ENCODE measurements around the gene COA5.

COA5 gene

GRCh38 chr2:98565286-98565860 lies 42.9 kb downstream of the COA5 start:
- Histone ChIP-seq H3K4me3 (ENCODE audit: insufficient read depth, low read depth, low read length, poor library complexity, severe bottlenecking) (no peak overlapping the region), H3K27me3 (replicated peaks; ENCODE audit: control insufficient read depth, insufficient read depth, low read length, poor library complexity, severe bottlenecking) (no peaks in the 10 kb centered on the region), H3K36me3 (ENCODE audit: control insufficient read depth, insufficient read depth, low read length) (peaks cover 98% of the 10 kb centered on the region), H3K4me1 (ENCODE audit: control insufficient read depth, insufficient read depth, low read length, poor library complexity, severe bottlenecking) (no peaks in the 10 kb centered on the region), H3K9me3 (ENCODE audit: control insufficient read depth, low read length) (no peaks in the 10 kb centered on the region), H3K27ac (ENCODE audit: insufficient read depth, low read length, poor library complexity, severe bottlenecking) (no peak overlapping the region)
- DNase-seq, result no peak

- H3K27me3 ChIP-seq (replicated peaks; ENCODE audit: control insufficient read depth, insufficient read depth, low read length, poor library complexity, severe bottlenecking), result no peaks in the 10 kb centered on the region
- no peak overlapping the region for H3K4me3 ChIP-seq (ENCODE audit: insufficient read depth, low read depth, low read length, poor library complexity, severe bottlenecking)
- H3K9me3 ChIP-seq (ENCODE audit: control insufficient read depth, low read length), result no peaks in the 10 kb centered on the region
- no peak for DNase-seq
- no peak overlapping the region for H3K27ac ChIP-seq (ENCODE audit: insufficient read depth, low read length, poor library complexity, severe bottlenecking)
- H3K4me1 ChIP-seq (ENCODE audit: control insufficient read depth, insufficient read depth, low read length, poor library complexity, severe bottlenecking), result no peaks in the 10 kb centered on the region
- H3K36me3 ChIP-seq (ENCODE audit: control insufficient read depth, insufficient read depth, low read length), result peaks cover 97% of the 10 kb centered on the region
Observed at GRCh38 chr2:98564541-98565132, 43.7 kb downstream of the COA5 start.

- Histone ChIP-seq H3K27me3 (replicated peaks; ENCODE audit: control insufficient read depth, insufficient read depth, low read length, poor library complexity, severe bottlenecking) (no peaks in the 10 kb centered on the region), H3K4me3 (ENCODE audit: insufficient read depth, low read depth, low read length, poor library complexity, severe bottlenecking) (no peak overlapping the region), H3K36me3 (ENCODE audit: control insufficient read depth, insufficient read depth, low read length) (peaks cover 93% of the 10 kb centered on the region), H3K9me3 (ENCODE audit: control insufficient read depth, low read length) (no peaks in the 10 kb centered on the region), H3K27ac (ENCODE audit: insufficient read depth, low read length, poor library complexity, severe bottlenecking) (no peak overlapping the region), H3K4me1 (ENCODE audit: control insufficient read depth, insufficient read depth, low read length, poor library complexity, severe bottlenecking) (no peaks in the 10 kb centered on the region)
- DNase-seq, result no peak
Observed at GRCh38 chr2:98563394-98563793, 44.9 kb downstream of the COA5 start.

DNA sequence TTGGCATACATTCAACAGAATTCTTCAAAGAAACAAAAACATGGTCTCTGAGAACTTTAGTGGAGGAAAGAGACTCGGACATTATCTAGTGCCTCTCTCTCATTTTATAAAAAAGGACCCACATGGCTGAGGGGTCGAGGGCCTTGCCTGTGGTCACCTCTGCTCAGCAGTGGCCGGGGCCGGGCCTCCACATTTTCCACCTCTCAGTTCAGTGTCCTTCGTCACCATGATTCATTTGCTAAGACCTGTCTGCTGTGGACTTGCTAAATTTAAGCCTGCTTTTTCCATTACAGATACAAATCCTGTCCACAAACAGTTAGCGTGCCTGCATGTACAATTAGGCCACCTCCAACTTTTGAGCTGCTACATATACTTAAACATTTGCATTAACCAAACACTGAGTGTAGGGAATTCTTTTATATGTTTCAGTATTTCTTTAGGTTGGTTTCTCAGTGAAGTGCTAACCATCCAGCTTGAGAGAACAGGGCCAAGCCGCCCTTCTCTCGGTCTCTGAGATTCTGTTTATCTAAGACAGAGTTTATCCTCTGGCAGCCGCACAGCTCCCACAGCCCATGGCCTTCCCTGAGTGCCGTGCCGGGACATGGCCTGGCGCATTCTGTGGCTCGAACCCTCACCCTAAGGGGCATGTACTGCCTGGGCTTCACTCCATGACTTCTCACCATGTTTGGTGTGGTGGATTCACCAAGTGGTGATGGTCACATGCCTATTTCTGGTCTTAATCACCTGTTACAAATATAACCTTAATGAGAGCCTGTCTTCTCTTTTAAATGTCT lies 46.2 kb downstream of the COA5 start:
- no peak overlapping the region for H3K4me3 ChIP-seq (ENCODE audit: insufficient read depth, low read depth, low read length, poor library complexity, severe bottlenecking)
- no peak for DNase-seq
- no peak overlapping the region for H3K27ac ChIP-seq (ENCODE audit: insufficient read depth, low read length, poor library complexity, severe bottlenecking)
- H3K36me3 ChIP-seq (ENCODE audit: control insufficient read depth, insufficient read depth, low read length), result peaks cover 93% of the 10 kb centered on the region
- H3K9me3 ChIP-seq (ENCODE audit: control insufficient read depth, low read length), result no peaks in the 10 kb centered on the region
- H3K27me3 ChIP-seq (replicated peaks; ENCODE audit: control insufficient read depth, insufficient read depth, low read length, poor library complexity, severe bottlenecking), result no peaks in the 10 kb centered on the region
- H3K4me1 ChIP-seq (ENCODE audit: control insufficient read depth, insufficient read depth, low read length, poor library complexity, severe bottlenecking), result no peaks in the 10 kb centered on the region

DNA sequence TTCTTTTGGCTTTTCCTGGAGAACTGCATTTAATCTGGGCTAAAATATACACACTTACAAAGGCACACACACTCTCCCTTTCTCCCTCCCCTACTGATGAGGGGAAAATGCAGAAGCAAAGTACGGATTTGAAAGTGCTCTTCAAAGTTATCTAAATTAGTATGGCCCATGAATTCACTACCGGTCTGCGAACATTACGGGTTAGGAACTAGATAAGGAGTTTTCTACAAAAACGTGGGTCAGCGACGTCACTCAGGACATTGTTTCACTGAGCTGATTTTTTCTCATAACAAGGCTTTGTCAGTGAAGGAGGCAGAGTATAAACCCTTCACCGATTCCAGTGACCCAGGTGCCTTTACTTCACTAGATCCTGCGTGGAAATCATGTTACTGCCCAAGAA lies 47.3 kb downstream of the COA5 start:
- Histone ChIP-seq H3K27me3 (replicated peaks; ENCODE audit: control insufficient read depth, insufficient read depth, low read length, poor library complexity, severe bottlenecking) (no peaks in the 10 kb centered on the region), H3K4me1 (ENCODE audit: control insufficient read depth, insufficient read depth, low read length, poor library complexity, severe bottlenecking) (no peaks in the 10 kb centered on the region), H3K27ac (ENCODE audit: insufficient read depth, low read length, poor library complexity, severe bottlenecking) (no peak overlapping the region), H3K9me3 (ENCODE audit: control insufficient read depth, low read length) (no peaks in the 10 kb centered on the region), H3K36me3 (ENCODE audit: control insufficient read depth, insufficient read depth, low read length) (peaks cover 91% of the 10 kb centered on the region), H3K4me3 (ENCODE audit: insufficient read depth, low read depth, low read length, poor library complexity, severe bottlenecking) (no peak overlapping the region)
- no peak for DNase-seq

DNA sequence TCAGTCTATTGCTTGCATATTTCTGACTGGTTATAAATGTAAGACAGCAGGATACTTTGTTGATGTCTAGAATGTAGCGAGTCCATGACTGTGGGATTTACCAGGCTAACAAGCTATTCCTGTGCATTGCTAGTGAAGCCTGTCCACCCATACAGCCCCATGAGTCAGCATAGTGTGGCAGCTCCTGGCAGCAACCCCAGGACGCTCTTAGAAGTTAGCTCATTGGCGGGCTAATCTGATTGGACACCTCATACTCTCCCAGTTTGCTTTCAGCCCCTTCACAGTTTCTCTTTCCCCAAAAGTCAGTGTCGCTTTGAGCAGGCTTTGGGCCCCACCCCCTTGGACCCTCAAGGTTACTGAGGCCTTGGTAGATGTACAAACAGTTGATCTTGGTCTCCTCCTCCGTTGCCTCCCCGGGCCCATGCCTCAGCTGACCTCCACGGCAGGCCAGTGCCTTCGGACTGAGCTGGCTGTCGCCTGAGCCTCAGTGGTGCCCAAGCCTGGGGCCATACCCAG lies 48.0 kb downstream of the COA5 start:
- Histone ChIP-seq H3K36me3 (ENCODE audit: control insufficient read depth, insufficient read depth, low read length) (peaks cover 91% of the 10 kb centered on the region), H3K9me3 (ENCODE audit: control insufficient read depth, low read length) (no peaks in the 10 kb centered on the region), H3K27me3 (replicated peaks; ENCODE audit: control insufficient read depth, insufficient read depth, low read length, poor library complexity, severe bottlenecking) (no peaks in the 10 kb centered on the region), H3K27ac (ENCODE audit: insufficient read depth, low read length, poor library complexity, severe bottlenecking) (no peak overlapping the region), H3K4me3 (ENCODE audit: insufficient read depth, low read depth, low read length, poor library complexity, severe bottlenecking) (no peak overlapping the region), H3K4me1 (ENCODE audit: control insufficient read depth, insufficient read depth, low read length, poor library complexity, severe bottlenecking) (no peaks in the 10 kb centered on the region)
- no peak for DNase-seq

GRCh38 chr2:98559581-98559980 lies 48.7 kb downstream of the COA5 start:
- H3K9me3 ChIP-seq (ENCODE audit: control insufficient read depth, low read length), result no peaks in the 10 kb centered on the region
- H3K4me1 ChIP-seq (ENCODE audit: control insufficient read depth, insufficient read depth, low read length, poor library complexity, severe bottlenecking), result no peaks in the 10 kb centered on the region
- H3K27ac ChIP-seq (ENCODE audit: insufficient read depth, low read length, poor library complexity, severe bottlenecking), result no peak overlapping the region
- H3K36me3 ChIP-seq (ENCODE audit: control insufficient read depth, insufficient read depth, low read length), result peaks cover 91% of the 10 kb centered on the region
- H3K27me3 ChIP-seq (replicated peaks; ENCODE audit: control insufficient read depth, insufficient read depth, low read length, poor library complexity, severe bottlenecking), result no peaks in the 10 kb centered on the region
- DNase-seq, result no peak
- no peak overlapping the region for H3K4me3 ChIP-seq (ENCODE audit: insufficient read depth, low read depth, low read length, poor library complexity, severe bottlenecking)

GRCh38 chr2:98558852-98559530 lies 49.3 kb downstream of the COA5 start:
- H3K27ac ChIP-seq (ENCODE audit: insufficient read depth, low read length, poor library complexity, severe bottlenecking), result no peak overlapping the region
- no peak for DNase-seq
- H3K4me3 ChIP-seq (ENCODE audit: insufficient read depth, low read depth, low read length, poor library complexity, severe bottlenecking), result no peak overlapping the region
- H3K4me1 ChIP-seq (ENCODE audit: control insufficient read depth, insufficient read depth, low read length, poor library complexity, severe bottlenecking), result no peaks in the 10 kb centered on the region
- peaks cover 91% of the 10 kb centered on the region for H3K36me3 ChIP-seq (ENCODE audit: control insufficient read depth, insufficient read depth, low read length)
- H3K9me3 ChIP-seq (ENCODE audit: control insufficient read depth, low read length), result no peaks in the 10 kb centered on the region
- H3K27me3 ChIP-seq (replicated peaks; ENCODE audit: control insufficient read depth, insufficient read depth, low read length, poor library complexity, severe bottlenecking), result no peaks in the 10 kb centered on the region

- H3K36me3 ChIP-seq (ENCODE audit: control insufficient read depth, insufficient read depth, low read length), result peaks cover 89% of the 10 kb centered on the region
- no peaks in the 10 kb centered on the region for H3K4me1 ChIP-seq (ENCODE audit: control insufficient read depth, insufficient read depth, low read length, poor library complexity, severe bottlenecking)
- no peak overlapping the region for H3K27ac ChIP-seq (ENCODE audit: insufficient read depth, low read length, poor library complexity, severe bottlenecking)
Observed at GRCh38 chr2:98556344-98557033, 51.8 kb downstream of the COA5 start.

More at GRCh38 chr2:98556344-98557033, 51.8 kb downstream of the COA5 start:
- H3K27me3 ChIP-seq (replicated peaks; ENCODE audit: control insufficient read depth, insufficient read depth, low read length, poor library complexity, severe bottlenecking), result no peaks in the 10 kb centered on the region
- no peak for DNase-seq
- H3K9me3 ChIP-seq (ENCODE audit: control insufficient read depth, low read length), result no peaks in the 10 kb centered on the region
- H3K4me3 ChIP-seq (ENCODE audit: insufficient read depth, low read depth, low read length, poor library complexity, severe bottlenecking), result no peak overlapping the region
